Heart left ventricle (tissue), 13 donors: ENCODE data around the gene PTPN12.

Experiments used
- POLR2A ChIP-seq, 2 donors: fragments of 450-650 bp; IDR thresholded peaks; one replicate each; pipeline ENCODE4 v1.6.1; 2017; ENCODE audit warnings: antibody characterized with exemption in 2 of 2, mild to moderate bottlenecking in 2 of 2, moderate library complexity in 2 of 2
- TF ChIP-seq, protein P1 (sequence below), 12 donors: fragments of 200-600 bp; sonication (generic) in 4 of 12; IDR thresholded peaks; one replicate each; pipeline versions ENCODE4 v1.5.0 to v1.8.0; 2018 to 2022; ENCODE audit warnings: antibody characterized with exemption in 12 of 12, mild to moderate bottlenecking in 5 of 12
- donor health status: ischemic (EF 13 %, LVEDD 7.1; RV severe dilation, severe dysfunction).
- donor health status: DM: no; HTN: yes; CAD: no.
- donor health status: DM: no; HTN: no; CAD: no.
- donor health status: ischemic (EF 25% LVEDD 6.9; RV normal size, moderate dysfunction).
- donor health status: ischemic (EF 25% LVEDD 5.7; RV mildly dilated, moderate dysfunction).
- donor health status: ischemic (EF 35%, LVEDD 5.7; RV mildly dilated, moderate dysfunction).
- donor health status: nonischemic (EF 11% LVEDD 7.7; RV severe dilation, severe dysfunction).
- donor health status: DM: yes; HTN: yes; CAD: no.
- donor health status: PGD.
- donor health status: ischemic (EF 29% LVEDD 5.4; RV normal size, mild dysfunction).
- donor health status: nonischemic (EF 23%, LVEDD 6.1; RV moderate dilation, normal function).

DNA sequence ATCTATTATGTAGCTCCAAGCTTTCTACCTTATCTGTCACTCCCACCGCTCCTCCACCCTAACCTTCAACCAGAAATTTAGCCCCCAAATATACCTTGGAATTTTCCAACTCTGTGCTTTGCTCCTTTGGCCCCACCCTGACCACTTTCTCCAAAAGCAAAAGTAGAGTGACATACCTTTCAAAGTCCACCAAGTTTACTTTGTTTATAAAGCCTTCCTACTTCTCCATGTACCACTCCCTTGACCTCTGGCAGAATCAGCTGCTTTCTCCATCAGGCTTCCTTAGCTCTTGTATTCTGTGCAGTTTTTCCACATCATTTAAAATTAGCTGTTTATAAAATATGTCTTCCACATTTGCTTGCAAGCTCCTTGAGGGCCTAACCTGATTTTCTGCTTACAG, 118.3 kb downstream of the PTPN12 start:
- TF ChIP-seq POLR2A (IDR thresholded peaks at IDR 0.05) = no peak
- TF ChIP-seq, protein P1, sequence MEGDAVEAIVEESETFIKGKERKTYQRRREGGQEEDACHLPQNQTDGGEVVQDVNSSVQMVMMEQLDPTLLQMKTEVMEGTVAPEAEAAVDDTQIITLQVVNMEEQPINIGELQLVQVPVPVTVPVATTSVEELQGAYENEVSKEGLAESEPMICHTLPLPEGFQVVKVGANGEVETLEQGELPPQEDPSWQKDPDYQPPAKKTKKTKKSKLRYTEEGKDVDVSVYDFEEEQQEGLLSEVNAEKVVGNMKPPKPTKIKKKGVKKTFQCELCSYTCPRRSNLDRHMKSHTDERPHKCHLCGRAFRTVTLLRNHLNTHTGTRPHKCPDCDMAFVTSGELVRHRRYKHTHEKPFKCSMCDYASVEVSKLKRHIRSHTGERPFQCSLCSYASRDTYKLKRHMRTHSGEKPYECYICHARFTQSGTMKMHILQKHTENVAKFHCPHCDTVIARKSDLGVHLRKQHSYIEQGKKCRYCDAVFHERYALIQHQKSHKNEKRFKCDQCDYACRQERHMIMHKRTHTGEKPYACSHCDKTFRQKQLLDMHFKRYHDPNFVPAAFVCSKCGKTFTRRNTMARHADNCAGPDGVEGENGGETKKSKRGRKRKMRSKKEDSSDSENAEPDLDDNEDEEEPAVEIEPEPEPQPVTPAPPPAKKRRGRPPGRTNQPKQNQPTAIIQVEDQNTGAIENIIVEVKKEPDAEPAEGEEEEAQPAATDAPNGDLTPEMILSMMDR (IDR thresholded peaks at IDR 0.05) = no peak
